GM21526 (cell line): Measurements from ENCODE around the gene FGF3.

Experiments used
- ATAC-seq: cut with Tn5 transposase; IDR thresholded peaks from one replicate; pipeline ENCODE4 v1.9.1; 2021; ENCODE audit warnings: moderate library complexity; ENCODE audit not compliant: unreplicated experiment, low FRiP score

FGF3 gene

DNA sequence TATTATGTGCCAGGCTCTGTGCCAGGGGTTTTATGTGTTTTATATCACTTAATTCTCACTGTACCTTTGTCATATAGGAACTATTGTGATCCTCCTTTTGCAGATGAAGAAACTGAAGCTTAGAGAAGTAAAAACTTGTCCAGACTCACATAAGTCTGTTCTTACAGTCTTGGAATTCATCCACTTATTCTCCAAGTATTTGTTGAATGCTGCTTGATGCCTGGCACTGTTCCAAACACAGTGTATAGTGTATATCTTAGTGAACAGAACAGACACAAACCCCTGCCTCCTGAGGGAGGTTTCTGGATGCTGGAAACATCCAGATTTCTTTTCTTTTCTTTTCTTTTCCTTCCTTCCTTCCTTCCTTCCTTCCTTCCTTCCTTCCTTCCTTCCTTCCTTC lies 29.0 kb upstream of the FGF3 start:
- no peak for ATAC-seq

DNA sequence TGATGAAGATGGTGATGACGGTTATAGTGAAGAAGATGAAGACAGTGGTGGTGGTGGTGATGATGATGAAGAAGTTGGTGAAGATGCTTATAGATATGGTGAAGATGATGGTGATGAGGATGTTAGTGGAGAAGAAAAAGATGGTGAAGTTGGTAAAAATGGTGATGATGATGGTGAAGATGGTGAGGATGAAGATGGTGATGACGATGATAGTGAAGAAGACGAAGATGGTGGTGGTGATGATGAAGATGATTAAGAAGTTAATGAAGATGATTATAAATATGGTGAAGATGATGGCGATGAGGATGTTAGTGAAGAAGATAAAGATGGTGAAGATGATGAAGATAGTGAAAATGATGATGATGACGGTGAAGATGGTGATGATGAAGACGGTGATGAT lies 25.2 kb upstream of the FGF3 start:
- no peak for ATAC-seq

DNA sequence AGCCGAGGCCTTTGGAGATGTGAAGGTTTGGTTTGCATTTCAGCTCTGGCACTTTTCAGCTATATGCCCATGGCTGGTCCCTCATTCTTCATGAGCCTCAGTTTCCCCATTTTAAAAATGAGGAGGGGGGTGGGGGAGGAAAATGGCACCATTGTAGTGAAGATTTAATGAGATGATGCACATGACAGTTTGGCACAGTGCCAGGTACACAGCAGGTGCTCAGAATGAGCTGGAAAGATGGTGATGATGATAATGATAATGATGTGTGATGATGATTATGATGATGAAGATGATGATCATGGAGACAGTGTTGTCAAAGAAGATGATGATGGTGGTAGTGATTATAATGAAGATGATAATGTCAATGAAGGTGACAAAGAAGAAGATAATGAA lies 24.3 kb upstream of the FGF3 start:
- ATAC-seq: no peak

DNA sequence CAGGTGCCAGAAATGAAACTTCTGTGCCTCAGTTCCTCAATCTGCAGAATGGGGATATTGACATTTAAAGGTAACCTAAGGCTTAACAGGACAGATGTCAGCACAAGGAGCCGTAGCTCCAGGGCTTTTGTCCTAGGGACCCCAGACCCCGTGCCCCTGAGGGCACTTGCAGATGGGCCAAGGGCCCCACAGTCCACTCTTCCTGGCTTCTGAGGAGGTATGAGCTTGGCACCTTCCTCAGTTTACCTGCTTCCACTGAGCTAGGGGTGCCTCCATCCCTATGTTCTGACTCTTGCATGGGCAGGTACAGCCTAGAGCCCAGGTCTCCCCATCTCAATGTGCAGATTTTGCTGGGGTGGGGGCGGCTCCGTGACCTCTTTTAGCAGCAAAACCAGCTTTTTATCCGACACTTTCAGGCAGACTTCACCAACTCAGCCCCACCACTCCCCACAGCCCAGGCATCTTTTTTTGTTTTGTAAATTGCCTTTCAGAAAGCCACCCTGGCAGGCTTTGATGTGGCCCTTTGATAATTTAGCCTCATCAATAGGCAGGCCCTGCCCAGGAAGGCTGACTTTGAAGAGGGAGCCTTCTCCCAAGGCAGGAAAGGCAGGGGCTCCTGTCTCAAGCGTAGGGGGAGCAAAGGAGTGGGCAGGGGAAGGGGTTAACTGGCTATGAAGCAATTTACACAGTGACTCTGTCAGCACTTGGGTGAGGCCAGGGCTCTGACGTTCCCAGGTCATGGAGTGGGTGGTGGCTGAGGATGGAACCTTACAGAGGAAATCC lies 23.7 kb upstream of the FGF3 start:
- no peak for ATAC-seq

DNA sequence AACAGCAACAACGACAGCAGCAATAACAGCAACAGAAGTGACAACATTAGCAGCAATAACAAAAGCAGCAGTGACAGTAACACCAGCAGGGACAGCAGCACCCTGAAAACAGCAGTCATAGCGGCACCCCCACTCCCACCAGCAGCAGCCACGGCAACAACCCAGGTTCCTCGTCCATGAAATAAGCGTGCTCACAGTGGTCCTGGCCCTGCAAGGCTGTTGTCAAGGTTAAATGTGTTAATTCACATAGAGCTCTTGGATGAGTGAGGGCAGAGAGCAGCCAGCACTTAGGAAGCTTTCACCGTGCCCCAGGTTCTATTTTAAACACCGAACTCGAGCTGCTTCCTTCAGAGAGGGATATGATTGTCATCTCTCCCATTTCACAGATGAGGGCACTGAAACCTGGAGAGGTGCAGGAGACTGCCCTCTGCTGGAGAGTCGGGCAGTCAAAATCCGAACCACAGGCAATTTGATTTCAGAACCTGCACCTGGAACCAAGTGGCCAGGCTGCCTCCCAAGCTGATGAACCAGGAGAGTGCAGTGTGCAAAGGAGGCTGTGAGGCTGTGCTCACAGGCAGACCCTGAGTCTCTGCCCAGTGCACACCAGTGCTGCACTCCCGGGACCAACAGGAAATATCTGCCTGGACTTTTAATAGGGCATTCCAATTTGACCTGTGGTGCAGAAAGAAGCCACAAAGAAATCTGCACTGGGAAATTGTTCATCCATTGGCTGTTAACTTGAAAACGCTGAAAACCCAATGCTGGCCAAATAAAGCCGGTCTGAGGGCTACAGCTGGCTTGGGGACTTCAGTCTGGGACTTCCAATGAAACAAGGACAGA lies 22.9 kb upstream of the FGF3 start:
- no peak for ATAC-seq

DNA sequence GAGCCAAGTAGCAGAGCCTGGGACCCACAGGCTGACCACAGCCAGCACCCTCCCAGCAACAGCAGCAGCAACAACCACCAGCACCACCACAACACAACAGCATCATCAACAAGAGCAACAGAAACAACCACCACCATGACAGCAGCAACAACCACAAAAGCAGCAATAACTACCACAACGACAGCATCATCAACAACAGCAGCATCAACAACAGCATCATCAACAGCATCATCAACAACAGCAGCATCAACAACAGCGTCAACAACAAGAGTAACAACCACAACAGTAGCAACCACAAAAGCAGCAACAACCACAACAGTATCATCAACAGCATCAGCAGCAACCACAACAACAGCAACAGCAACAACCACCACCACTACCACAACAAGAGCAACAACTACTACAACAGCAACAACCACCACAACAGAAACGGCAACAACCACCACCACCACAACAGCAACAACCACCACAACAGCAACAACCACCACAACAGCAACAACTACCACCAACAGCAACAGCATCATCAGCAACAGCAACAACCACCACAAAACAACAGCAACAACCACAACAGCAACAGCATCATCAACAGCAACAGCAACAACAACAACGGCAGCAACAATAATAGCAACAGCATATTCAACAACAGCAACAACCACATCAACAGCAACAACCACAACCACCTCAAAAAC lies 22.1 kb upstream of the FGF3 start:
- no peak for ATAC-seq

DNA sequence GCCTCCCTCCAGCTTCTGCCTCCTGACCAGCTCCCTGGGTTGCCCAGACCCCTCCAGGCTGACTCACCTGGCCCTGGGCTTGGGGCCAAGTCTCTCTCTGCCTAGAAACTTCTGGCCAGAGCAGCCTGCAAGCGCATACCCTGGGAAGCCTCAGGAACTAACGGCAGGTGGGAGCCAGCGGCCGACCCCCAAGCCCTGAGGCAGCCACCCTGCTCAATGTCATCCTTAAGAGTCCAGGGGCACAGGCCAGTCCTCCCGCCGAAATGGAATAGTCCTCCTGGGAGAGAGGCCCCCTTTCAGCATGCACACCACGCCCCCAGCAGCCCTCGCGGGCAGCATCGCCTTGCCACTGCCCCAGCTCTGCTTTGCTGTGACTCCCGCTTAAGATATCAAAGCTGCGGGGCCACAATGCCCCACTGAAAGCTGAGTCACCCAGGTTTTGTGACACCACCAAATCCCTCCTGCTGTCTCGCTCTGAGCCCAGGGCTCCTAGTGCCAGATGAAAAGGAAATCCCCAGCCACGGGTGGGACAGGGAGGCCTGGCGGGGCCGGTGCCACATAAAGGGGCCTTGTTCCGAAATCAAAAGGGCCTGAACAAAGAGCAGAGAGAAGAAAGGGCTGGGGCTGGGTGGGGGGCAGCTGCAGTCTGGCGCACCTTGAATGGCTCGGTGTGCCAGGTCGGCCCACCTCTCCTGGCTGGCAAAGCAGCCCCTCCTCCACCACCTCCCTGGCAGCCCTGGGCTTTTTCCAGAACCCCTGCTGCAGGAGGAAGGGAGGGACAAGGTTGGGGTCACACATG lies 21.4 kb upstream of the FGF3 start:
- ATAC-seq: no peak

DNA sequence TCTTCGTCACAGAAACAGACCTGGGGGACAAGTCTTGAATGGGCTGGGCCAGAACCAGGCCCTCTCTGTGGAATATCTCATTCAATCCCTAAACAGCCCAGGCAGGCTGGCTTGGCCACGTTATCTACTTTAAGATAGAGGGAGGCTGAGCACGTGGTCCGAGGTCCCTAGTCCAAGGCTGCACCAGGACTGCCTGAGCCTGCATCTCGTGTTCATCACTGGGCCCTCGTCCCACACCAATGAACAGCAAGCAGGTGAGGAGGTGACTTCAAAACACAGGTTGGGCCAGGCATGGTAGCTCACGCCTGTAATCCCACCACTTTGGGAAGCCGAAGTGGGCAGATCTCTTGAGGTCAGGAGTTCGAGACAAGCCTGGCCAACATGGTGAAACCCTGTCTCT lies 20.3 kb upstream of the FGF3 start:
- ATAC-seq: no peak

DNA sequence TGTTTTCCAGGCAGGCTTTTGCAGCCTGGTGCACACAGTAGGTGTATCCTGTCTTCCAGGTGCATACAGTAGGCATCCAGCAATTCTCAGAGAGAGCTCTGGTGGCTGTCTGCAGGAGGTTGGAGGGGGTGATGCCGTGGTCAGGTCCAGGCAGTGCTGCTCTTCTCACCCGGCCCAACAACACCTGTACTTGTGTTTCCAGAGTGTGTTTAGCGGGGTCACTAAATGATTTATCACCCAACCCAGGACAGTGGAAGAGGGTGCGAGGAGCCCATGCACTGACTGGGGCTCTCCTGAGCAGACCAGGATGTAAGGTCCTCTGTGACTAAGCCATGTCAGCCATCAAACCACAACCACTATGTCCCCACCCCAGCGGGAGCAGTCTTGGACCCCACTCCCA lies 18.6 kb upstream of the FGF3 start:
- ATAC-seq: no peak

DNA sequence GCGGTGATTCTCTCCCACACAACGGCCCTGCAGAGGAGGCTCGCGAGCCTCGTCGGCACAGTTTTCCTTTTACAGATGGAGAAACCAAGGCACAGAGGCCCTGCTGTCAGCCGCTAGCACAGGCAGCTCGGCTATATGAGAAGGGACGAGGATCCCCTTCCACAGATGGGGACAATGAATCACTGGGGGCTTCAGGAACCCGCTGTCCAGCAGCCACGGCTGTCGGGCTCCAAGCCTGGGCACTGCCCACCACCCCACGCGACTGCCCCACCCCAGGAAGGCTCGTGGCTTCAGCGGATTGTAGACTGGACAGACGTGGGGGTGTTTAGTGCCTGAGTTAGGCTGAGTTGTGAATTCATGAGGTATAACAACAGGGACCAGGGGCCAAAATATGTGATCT lies 17.2 kb upstream of the FGF3 start:
- ATAC-seq: no peak

DNA sequence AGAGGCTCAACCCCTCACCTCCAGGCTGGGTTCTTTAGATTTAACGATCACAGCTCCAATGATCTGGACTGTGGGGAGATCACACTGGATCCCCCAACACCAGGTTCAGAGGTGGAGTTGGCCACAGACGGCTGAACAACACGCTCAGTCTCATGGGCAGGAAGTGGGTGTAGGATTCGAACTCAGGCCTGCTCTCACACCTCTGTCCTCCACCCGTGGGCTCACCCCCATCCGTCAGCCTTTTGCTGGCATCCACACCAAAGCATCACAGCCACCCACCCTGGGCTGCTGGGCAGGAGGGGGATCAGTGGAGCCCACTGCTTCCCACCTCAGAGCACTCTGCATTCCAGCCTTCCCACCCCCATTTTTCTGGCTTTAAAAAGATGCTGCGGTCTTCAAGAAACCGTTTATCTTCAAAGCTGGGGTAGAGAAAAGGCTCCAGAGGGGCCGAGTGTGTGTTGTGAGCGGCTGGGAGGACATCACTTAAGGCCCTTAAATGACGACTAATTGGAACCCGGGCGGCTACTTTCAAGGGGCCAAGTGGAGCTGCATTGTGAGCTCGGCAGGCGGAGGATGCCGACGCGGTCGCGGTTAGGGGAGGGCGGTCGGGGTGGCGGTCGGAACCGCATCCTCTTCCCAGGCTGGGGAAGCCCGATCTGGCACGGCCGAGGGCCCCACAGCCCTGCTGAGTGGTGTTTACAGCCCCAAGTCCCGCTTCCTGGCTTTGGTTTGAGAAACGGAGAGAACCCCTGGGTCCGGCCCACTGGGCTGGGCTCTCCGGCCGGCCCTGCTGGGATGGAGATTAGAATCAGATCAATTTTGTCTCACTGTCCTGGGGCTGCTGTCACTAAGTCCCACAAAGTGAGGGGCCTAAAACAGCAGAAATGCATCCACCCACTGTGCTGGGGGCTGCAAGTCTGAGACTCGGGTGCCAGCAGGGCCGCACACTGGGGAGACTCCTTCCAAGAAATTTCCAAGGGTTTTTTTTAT lies 15.9 kb upstream of the FGF3 start:
- no peak for ATAC-seq

DNA sequence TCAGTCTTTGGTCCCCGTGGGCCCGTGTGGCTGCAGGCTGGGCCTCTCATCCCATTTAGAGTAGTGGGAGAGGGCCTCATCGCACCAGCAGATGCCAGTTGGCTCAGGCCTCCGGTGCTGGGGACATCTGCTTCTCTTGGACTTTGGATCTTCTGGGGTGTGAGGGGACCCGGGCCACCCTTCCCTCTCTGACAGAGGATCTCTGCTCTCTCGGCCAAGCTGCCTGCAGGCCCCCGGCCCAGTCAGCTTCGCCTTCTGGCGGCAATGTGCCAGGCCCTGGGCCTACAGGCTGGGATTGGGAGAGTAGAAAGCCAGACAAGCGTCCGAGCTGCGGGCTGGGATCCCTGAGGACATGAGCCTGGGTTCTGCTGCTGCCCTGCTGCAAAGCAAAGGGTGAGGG lies 15.0 kb upstream of the FGF3 start:
- ATAC-seq: no peak

DNA sequence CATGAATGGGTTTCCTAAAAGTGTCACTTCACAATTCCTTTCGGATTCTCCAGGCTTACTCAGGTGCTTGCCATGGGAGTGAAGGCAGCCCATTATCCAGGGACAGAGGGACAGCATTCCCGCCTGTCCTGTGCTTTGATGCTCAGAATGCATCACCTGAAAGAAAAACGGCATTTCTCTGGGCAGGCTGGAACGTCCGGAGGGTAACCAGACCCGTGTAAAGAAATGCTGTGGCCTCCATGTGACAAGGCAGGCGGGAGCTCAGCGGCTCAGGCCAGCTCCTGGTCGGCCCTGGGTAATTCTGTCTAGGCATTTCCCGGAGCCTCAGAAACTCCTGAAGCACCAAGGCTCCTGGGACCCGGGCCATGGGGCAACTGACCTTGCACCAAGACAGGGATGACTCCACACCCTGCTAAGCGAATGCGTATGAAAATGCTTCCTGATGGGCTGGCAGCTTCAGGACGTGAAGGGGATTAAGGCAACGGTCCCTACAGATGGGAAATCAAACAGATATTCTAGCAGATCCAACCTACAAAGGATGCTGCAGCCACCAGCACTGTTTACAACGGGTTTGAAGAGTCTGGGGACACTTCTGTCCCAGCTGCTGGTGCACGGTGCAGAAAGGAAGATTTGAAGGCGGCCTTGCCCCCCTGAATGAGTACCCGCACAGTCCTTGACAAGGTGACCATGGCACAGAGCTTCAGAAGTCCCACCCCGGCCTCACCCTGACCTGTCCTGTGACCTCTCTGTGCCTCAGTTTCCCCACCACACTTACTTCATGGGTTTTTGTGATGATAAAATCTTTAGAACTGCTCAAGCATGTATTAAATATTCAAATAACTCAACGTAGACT lies 13.6 kb upstream of the FGF3 start:
- ATAC-seq: no peak

DNA sequence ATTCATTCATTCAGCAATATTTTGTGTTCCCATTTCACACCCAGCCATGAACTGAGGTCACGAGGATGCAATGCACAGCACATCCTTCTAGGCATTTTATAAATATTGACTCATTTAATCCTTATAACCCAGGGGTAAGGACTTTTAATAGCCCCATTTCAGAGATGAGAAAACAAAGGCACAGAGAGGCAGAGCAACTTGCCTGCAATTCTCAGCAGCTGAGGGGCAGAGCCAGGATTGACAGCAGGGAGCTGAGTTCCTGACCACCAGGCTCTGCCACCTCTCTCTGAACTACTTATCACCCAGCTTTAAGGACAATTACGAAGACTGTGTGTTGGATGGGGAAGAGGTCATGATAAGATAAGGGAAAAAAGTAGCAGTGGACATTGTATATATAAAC lies 12.8 kb upstream of the FGF3 start:
- no peak for ATAC-seq

DNA sequence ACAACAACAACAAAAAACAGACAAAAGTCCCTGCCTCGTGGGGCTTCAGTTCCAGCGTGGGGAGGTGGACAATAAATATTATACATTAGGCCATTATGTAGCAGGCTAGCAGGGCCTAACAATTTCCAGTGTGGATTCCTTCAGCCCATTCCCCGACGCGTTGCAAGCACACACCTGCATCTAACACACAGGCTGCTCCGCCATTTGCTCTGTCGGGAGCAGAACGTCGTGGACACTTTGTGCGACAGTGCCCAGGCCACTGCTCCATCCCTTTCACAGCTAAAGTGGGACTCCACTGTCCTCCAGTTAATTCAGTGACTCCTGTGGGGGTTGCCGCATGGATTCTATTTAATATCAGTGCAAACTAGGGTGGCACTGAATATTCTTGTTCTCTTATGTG lies 10.9 kb upstream of the FGF3 start:
- ATAC-seq: no peak

DNA sequence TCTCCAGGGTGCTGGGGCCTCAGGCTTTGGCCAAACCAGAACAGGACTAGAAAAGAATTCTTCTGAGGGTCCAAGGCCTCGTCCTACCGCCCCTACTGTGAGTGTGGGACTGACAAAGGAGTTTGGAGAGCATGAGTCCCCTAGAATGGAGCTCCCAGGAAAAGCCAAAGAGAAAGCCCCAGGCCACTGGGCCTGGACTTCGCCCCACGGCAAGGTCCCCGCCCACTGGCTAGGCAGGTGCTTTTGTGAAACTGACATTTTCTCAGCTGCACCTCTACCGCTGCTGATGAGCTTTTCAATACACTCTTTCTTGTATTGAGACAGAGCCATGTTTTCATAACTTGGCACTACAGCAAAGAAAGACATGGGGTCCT lies 9.7 kb upstream of the FGF3 start:
- ATAC-seq: no peak

DNA sequence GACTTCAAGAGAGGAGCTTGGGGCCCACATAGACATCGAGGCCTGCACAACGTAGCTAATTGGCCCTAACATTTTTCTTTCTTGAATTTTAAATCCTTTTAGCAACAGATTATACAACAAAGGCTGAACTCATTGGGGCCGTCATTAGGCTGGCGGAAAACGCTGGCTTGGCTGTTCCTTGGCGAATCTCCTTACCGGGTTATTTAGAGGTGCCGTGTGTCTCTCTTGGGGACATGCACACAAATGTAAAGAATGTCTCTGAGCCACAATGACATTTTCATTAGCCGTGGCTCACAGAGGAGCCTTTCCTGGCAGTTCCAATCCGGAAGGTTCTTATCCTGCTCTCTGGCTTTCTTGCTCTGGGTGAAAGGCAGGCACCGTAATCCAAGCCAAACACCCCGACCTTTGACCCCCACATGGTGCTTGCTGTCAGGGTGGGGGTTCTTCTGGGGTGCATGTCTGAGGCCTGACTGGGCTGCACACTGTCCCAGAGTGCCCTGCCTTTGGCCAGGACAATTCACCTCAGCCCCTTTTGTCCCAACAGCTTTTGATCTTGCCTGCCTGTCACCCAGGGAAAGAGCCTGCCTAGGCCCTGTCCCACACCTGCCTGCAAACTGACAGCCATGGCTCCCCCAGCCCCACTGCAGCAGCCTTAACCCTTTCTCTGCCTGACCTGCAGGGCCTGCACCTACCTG lies 9.2 kb upstream of the FGF3 start:
- ATAC-seq: no peak

DNA sequence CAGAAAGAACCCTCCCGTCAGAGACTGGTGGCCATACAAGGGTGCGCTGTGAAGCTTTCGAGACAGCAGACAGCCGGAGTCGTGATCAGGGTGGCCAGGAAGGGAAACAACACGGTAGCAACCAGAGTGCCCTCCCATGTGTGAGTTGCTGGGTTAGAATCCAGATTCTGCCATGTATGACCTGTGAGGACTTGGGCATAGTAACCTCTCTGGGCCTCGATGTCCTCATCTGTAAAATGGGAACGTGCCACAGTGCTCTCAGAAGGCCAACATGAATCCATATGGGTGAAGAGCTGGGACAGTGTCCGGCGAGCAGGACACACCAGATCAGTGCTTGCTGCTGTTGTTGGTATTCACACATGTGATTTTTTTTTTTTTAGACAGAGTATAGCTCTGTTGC lies 7.6 kb upstream of the FGF3 start:
- ATAC-seq: no peak
